ENCODE measurements around the gene KCTD3.

KCTD3 gene

GRCh38 chr1:215529111-215529510 is 38.0 kb upstream of the KCTD3 start:
- H3K36me3 ChIP-seq (ENCODE audit: insufficient read depth, low read length) = no peaks in the 10 kb centered on the region
- DNase-seq (ENCODE audit: low read depth, low spot score) = no peak
- no peaks in the 10 kb centered on the region for H3K9me3 ChIP-seq (ENCODE audit: low read depth, low read length)
- no peak overlapping the region for H3K4me3 ChIP-seq
- TF ChIP-seq FOXP2 (optimal IDR thresholded peaks at IDR 0.05; ENCODE audit: control extremely low read depth, extremely low read length, insufficient read depth) = no peak
- no peak for TF ChIP-seq EZH2 (IDR thresholded peaks at IDR 0.05)
- no peak for TF ChIP-seq POLR2AphosphoS5 (IDR thresholded peaks at IDR 0.05; ENCODE audit: borderline replicate concordance, low read depth, low read length)
- H3K9ac ChIP-seq (ENCODE audit: insufficient read length) = no peak overlapping the region
- H3K27ac ChIP-seq = no peak overlapping the region

- no peak for TF ChIP-seq POLR2AphosphoS5 (IDR thresholded peaks at IDR 0.05; ENCODE audit: borderline replicate concordance, low read depth, low read length)
- no peak for TF ChIP-seq FOXP2 (optimal IDR thresholded peaks at IDR 0.05; ENCODE audit: control extremely low read depth, extremely low read length, insufficient read depth)
- TF ChIP-seq EZH2 (IDR thresholded peaks at IDR 0.05) = no peak
- no peaks in the 10 kb centered on the region for H3K36me3 ChIP-seq (ENCODE audit: insufficient read depth, low read length)
- no peaks in the 10 kb centered on the region for H3K9me3 ChIP-seq (ENCODE audit: low read depth, low read length)
- H3K9ac ChIP-seq (ENCODE audit: insufficient read length) = no peak overlapping the region
- DNase-seq (ENCODE audit: low read depth, low spot score) = no peak
- H3K4me3 ChIP-seq = no peak overlapping the region
- no peak overlapping the region for H3K27ac ChIP-seq
Observed at GRCh38 chr1:215529571-215529970, 37.5 kb upstream of the KCTD3 start.

GRCh38 chr1:215530401-215530984 is 36.6 kb upstream of the KCTD3 start:
- Histone ChIP-seq H3K4me3 (no peak overlapping the region), H3K27ac (no peak overlapping the region), H3K36me3 (ENCODE audit: insufficient read depth, low read length) (no peaks in the 10 kb centered on the region), H3K9ac (ENCODE audit: insufficient read length) (no peak overlapping the region), H3K9me3 (ENCODE audit: low read depth, low read length) (no peaks in the 10 kb centered on the region)
- DNase-seq (ENCODE audit: low read depth, low spot score) = no peak
- TF ChIP-seq POLR2AphosphoS5 (IDR thresholded peaks at IDR 0.05; ENCODE audit: borderline replicate concordance, low read depth, low read length) = no peak
- no peak for TF ChIP-seq EZH2 (IDR thresholded peaks at IDR 0.05)
- no peak for TF ChIP-seq FOXP2 (optimal IDR thresholded peaks at IDR 0.05; ENCODE audit: control extremely low read depth, extremely low read length, insufficient read depth)

- Histone ChIP-seq H3K4me3 (no peak overlapping the region), H3K9me3 (ENCODE audit: low read depth, low read length) (no peaks in the 10 kb centered on the region), H3K27ac (no peak overlapping the region), H3K9ac (ENCODE audit: insufficient read length) (no peak overlapping the region), H3K36me3 (ENCODE audit: insufficient read depth, low read length) (no peaks in the 10 kb centered on the region)
- no peak for TF ChIP-seq EZH2 (IDR thresholded peaks at IDR 0.05)
- TF ChIP-seq POLR2AphosphoS5 (IDR thresholded peaks at IDR 0.05; ENCODE audit: borderline replicate concordance, low read depth, low read length) = no peak
- TF ChIP-seq FOXP2 (optimal IDR thresholded peaks at IDR 0.05; ENCODE audit: control extremely low read depth, extremely low read length, insufficient read depth) = no peak
- DNase-seq (ENCODE audit: low read depth, low spot score) = no peak
Observed at GRCh38 chr1:215539803-215540570, 27.1 kb upstream of the KCTD3 start.

GRCh38 chr1:215542301-215542700 is 24.8 kb upstream of the KCTD3 start:
- no peaks in the 10 kb centered on the region for H3K9me3 ChIP-seq (ENCODE audit: low read depth, low read length)
- DNase-seq (ENCODE audit: low read depth, low spot score) = no peak
- H3K4me3 ChIP-seq = no peak overlapping the region
- H3K27ac ChIP-seq = no peak overlapping the region
- H3K36me3 ChIP-seq (ENCODE audit: insufficient read depth, low read length) = no peaks in the 10 kb centered on the region
- TF ChIP-seq POLR2AphosphoS5 (IDR thresholded peaks at IDR 0.05; ENCODE audit: borderline replicate concordance, low read depth, low read length) = no peak
- TF ChIP-seq FOXP2 (optimal IDR thresholded peaks at IDR 0.05; ENCODE audit: control extremely low read depth, extremely low read length, insufficient read depth) = no peak
- no peak for TF ChIP-seq EZH2 (IDR thresholded peaks at IDR 0.05)
- H3K9ac ChIP-seq (ENCODE audit: insufficient read length) = no peak overlapping the region

- peak overlapping the region; percentile 11 for H3K4me3 ChIP-seq
- no peaks in the 10 kb centered on the region for H3K36me3 ChIP-seq (ENCODE audit: insufficient read depth, low read length)
- TF ChIP-seq FOXP2 (optimal IDR thresholded peaks at IDR 0.05; ENCODE audit: control extremely low read depth, extremely low read length, insufficient read depth) = no peak
- no peak for TF ChIP-seq EZH2 (IDR thresholded peaks at IDR 0.05)
- peak; percentile 37; the same call in 1 of the 2 replicates for TF ChIP-seq POLR2AphosphoS5 (IDR thresholded peaks at IDR 0.05; ENCODE audit: borderline replicate concordance, low read depth, low read length)
- no peak overlapping the region for H3K9ac ChIP-seq (ENCODE audit: insufficient read length)
- H3K27ac ChIP-seq = peak overlapping the region; percentile 12
- DNase-seq (ENCODE audit: low read depth, low spot score) = peak; percentile 87
- H3K9me3 ChIP-seq (ENCODE audit: low read depth, low read length) = no peaks in the 10 kb centered on the region
Observed at GRCh38 chr1:215543191-215543606, 23.9 kb upstream of the KCTD3 start.

- no peak overlapping the region for H3K9ac ChIP-seq (ENCODE audit: insufficient read length)
- TF ChIP-seq EZH2 (IDR thresholded peaks at IDR 0.05) (no peak), FOXP2 (optimal IDR thresholded peaks at IDR 0.05; ENCODE audit: control extremely low read depth, extremely low read length, insufficient read depth) (no peak), POLR2AphosphoS5 (IDR thresholded peaks at IDR 0.05; ENCODE audit: borderline replicate concordance, low read depth, low read length) (no peak)
- H3K4me3 ChIP-seq = no peak overlapping the region
- no peak overlapping the region for H3K27ac ChIP-seq
- no peaks in the 10 kb centered on the region for H3K36me3 ChIP-seq (ENCODE audit: insufficient read depth, low read length)
- no peak for DNase-seq (ENCODE audit: low read depth, low spot score)
- no peaks in the 10 kb centered on the region for H3K9me3 ChIP-seq (ENCODE audit: low read depth, low read length)
Observed at GRCh38 chr1:215543806-215544205, 23.3 kb upstream of the KCTD3 start.

- Histone ChIP-seq H3K9ac (ENCODE audit: insufficient read length) (no peak overlapping the region), H3K9me3 (ENCODE audit: low read depth, low read length) (no peaks in the 10 kb centered on the region), H3K4me3 (no peak overlapping the region), H3K36me3 (ENCODE audit: insufficient read depth, low read length) (no peaks in the 10 kb centered on the region), H3K27ac (no peak overlapping the region)
- no peak for DNase-seq (ENCODE audit: low read depth, low spot score)
- TF ChIP-seq EZH2 (IDR thresholded peaks at IDR 0.05) = no peak
- no peak for TF ChIP-seq POLR2AphosphoS5 (IDR thresholded peaks at IDR 0.05; ENCODE audit: borderline replicate concordance, low read depth, low read length)
Observed at GRCh38 chr1:215544566-215544965, 22.5 kb upstream of the KCTD3 start.

Measured in SK-N-MC (cell line).